ENCODE results near the gene HK3.

DNA sequence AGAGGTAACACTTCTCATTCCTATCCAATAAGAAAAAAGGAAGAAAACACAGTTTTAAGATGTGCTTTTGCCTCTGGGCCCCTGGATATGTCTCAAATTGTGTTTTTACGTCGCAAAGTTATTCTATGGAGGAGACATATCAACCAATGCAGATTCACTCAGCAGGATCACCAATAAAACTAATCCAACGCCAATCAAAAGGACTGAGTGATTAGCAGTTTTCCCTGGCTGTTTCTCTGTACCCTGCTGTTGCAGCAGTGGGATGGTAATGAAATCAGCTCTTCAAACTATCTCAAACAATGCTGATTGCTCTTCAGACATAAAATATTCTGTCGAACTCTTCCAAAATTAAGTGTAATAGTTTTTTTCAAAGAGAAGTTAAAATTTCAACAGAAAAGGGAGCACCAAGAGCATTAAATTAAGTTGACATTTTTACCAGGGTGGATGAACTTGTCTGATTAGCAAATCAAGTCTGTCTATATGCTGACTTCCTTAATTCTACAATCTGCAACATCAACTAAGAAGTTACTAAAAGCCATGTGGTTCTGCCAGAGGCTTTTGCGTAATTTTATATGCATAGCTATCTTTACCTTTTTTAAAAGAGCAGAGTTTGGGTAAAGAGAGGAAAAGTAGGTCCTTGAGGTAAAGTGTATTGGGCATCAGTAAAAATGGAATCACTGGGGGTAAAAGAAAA is 9.7 kb upstream of the HK3 start:
- TF ChIP-seq, protein P1, sequence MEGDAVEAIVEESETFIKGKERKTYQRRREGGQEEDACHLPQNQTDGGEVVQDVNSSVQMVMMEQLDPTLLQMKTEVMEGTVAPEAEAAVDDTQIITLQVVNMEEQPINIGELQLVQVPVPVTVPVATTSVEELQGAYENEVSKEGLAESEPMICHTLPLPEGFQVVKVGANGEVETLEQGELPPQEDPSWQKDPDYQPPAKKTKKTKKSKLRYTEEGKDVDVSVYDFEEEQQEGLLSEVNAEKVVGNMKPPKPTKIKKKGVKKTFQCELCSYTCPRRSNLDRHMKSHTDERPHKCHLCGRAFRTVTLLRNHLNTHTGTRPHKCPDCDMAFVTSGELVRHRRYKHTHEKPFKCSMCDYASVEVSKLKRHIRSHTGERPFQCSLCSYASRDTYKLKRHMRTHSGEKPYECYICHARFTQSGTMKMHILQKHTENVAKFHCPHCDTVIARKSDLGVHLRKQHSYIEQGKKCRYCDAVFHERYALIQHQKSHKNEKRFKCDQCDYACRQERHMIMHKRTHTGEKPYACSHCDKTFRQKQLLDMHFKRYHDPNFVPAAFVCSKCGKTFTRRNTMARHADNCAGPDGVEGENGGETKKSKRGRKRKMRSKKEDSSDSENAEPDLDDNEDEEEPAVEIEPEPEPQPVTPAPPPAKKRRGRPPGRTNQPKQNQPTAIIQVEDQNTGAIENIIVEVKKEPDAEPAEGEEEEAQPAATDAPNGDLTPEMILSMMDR (IDR thresholded peaks at IDR 0.05): no peak
- TF ChIP-seq POLR2A (IDR thresholded peaks at IDR 0.05): no peak

Data from body of pancreas (tissue), 4 donors.